DND-41 (cell line): Measurements from ENCODE around the gene PHKA1.
"Not testable (repeated sequence)": the region's sequence is repeated elsewhere in the genome, so short reads cannot be mapped to it uniquely, and the experiment has no call there.

Experiments used
- ATAC-seq: fragments of 200-7000 bp; cut with Tn5 transposase; 3 replicates; pipeline ENCODE4 v1.9.1; 2021; ENCODE audit warnings: low read depth; ENCODE audit not compliant: insufficient read depth
- DNase-seq: peaks from one replicate; pipeline ENCODE4 v3.0.0-alpha.2; 2020
- H2AFZ ChIP-seq: 2 replicates; pipeline ENCODE4 v1.6.0; 2012; ENCODE audit warnings: low read depth, low read length
- H3K27ac ChIP-seq: 2 replicates; pipeline ENCODE4 v1.5.1; 2012; ENCODE audit warnings: low read length, inconsistent platforms
- H3K27me3 ChIP-seq: fragments of 200-600 bp; sonication (generic); 2 replicates; pipeline ENCODE4 v1.6.0; 2012; ENCODE audit warnings: low read length, mild to moderate bottlenecking, inconsistent platforms; ENCODE audit not compliant: insufficient read depth, poor library complexity
- H3K36me3 ChIP-seq: 2 replicates; pipeline ENCODE4 v1.5.1; 2012; ENCODE audit warnings: low read length, inconsistent platforms; ENCODE audit not compliant: insufficient read depth
- H3K4me1 ChIP-seq: 2 replicates; pipeline ENCODE4 v1.5.1; 2012; ENCODE audit warnings: mild to moderate bottlenecking, low read length; ENCODE audit not compliant: insufficient read depth
- H3K4me2 ChIP-seq: 2 replicates; pipeline ENCODE4 v1.6.0; 2012; ENCODE audit warnings: mild to moderate bottlenecking, moderate library complexity, low read length, inconsistent platforms; ENCODE audit not compliant: insufficient read depth
- H3K4me3 ChIP-seq, 2 experiments: fragments of 200-600 bp in 1 of 2; shearing (Covaris generic) in 1 of 2; 2 replicates each; pipeline ENCODE4 v1.5.1; 2012 to 2016; ENCODE audit warnings: inconsistent platforms in 2 of 2, low read length in 2 of 2, mild to moderate bottlenecking in 2 of 2, low read depth in 1 of 2, moderate library complexity in 1 of 2
- H3K79me2 ChIP-seq: 2 replicates; pipeline ENCODE4 v1.6.0; 2012; ENCODE audit warnings: low read length, inconsistent platforms; ENCODE audit not compliant: insufficient read depth
- H3K9ac ChIP-seq: 2 replicates; pipeline ENCODE4 v1.6.0; 2012; ENCODE audit warnings: low read depth, mild to moderate bottlenecking, inconsistent platforms, low read length, moderate library complexity
- H3K9me3 ChIP-seq: 2 replicates; pipeline ENCODE4 v1.5.1; 2012; ENCODE audit warnings: low read length, moderate library complexity, mild to moderate bottlenecking, inconsistent platforms; ENCODE audit not compliant: insufficient read depth, severe bottlenecking
- H4K20me1 ChIP-seq: 2 replicates; pipeline ENCODE4 v1.6.0; 2012; ENCODE audit warnings: low read length; ENCODE audit not compliant: insufficient read depth
- CTCF ChIP-seq: IDR thresholded peaks from 2 replicates; pipeline ENCODE4 v1.5.1; 2012; ENCODE audit warnings: borderline replicate concordance, low read length, moderate library complexity, mild to moderate bottlenecking; ENCODE audit not compliant: poor library complexity, severe bottlenecking; ENCODE audit errors: extremely low read depth
- EZH2 ChIP-seq: IDR thresholded peaks from 3 replicates; pipeline ENCODE4 v1.6.1; 2012; ENCODE audit warnings: borderline replicate concordance, low read depth, mild to moderate bottlenecking, moderate library complexity, low read length, inconsistent platforms; ENCODE audit not compliant: severe bottlenecking

The PHKA1 gene

DNA sequence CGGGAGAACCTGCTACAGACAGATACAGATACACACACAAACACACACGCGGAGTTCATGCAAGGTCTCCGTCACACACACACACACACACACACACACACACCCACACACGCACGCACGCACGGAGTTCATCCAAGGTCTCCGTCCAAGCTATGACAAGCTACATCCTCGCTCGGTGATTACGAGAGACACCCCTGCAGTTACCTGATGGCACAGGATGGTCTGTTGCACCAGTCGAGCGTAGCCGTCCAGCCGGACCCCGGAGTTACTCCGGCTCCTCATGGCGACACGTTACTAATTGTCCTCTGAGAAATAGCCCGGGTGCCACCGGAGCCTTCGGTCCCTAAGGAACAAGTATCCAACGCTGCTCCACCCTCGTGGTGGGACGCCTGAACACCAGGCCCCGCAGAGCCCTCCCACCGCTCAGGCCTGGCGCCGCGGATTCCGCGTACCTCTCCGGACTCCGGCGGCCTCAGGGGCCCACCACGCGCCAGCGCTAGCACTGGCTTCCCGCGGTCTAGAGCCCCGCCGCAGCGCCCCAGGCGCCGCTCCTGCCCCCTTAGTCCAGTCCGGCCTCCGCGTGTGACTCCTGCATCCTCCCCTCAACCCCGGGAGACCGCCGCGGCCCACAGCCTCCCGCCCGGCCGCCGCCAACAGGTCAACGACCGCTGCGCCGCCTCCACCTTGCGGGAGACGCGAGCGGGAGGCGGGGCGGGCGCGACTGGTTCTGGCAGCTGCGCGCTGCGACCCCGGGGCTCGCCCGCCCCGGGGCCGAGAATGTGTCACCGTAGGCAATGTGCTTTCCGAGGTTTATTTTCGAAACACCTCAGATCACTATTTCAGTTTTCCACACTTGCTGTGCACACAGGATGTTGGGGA, at the start of gene PHKA1:
Gene PHKA1 (minus strand): TSS at position 708 of the 879 bp plus-strand sequence. CDS start 426 bp downstream, at position 282.
- DNase-seq, H2AFZ ChIP-seq, H3K27me3 ChIP-seq, H3K36me3 ChIP-seq, H3K27ac ChIP-seq, H3K79me2 ChIP-seq, ATAC-seq, H3K4me2 ChIP-seq, H3K9ac ChIP-seq, H3K4me3 ChIP-seq, H3K9me3 ChIP-seq, H3K4me1 ChIP-seq, H4K20me1 ChIP-seq: not testable (repeated sequence)

GRCh38 chrX:72760454-72760853, 46.3 kb upstream of the PHKA1 start:
- not testable (repeated sequence) for H3K36me3 ChIP-seq, ATAC-seq, DNase-seq, H3K4me1 ChIP-seq, H3K9me3 ChIP-seq, H3K79me2 ChIP-seq, H2AFZ ChIP-seq, H3K27me3 ChIP-seq, H3K27ac ChIP-seq, H3K9ac ChIP-seq, H3K4me2 ChIP-seq, H3K4me3 ChIP-seq, H4K20me1 ChIP-seq

DNA sequence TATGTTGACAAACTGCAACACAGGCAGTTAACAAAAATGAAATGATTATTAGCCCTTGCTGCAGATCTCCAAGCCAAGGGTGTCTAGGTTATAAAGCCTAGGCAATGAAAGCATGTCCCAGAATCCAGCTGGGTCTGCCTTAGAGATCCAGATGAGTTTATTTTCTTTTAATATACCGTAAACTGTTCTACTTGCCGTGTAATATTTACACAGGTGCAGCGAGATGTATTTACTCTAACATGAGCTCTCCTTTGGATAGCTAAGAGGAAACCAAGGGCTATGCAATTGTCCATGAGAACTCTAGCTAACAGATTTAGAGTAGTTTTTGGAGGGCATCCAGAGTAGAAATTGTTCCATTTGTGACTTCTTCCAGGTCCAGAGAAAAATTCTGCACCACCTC, 34.4 kb upstream of the PHKA1 start:
- not testable (repeated sequence) for DNase-seq, H3K27ac ChIP-seq, H3K4me2 ChIP-seq, H2AFZ ChIP-seq, ATAC-seq, H3K4me3 ChIP-seq, H3K36me3 ChIP-seq, H3K79me2 ChIP-seq, H3K4me1 ChIP-seq, H3K9ac ChIP-seq, H4K20me1 ChIP-seq, H3K9me3 ChIP-seq, H3K27me3 ChIP-seq

GRCh38 chrX:72745546-72745945, 31.4 kb upstream of the PHKA1 start:
- H3K27me3 ChIP-seq, H3K79me2 ChIP-seq, H3K9me3 ChIP-seq, H3K9ac ChIP-seq, H3K4me2 ChIP-seq, H3K27ac ChIP-seq, ATAC-seq, H3K4me3 ChIP-seq, H3K4me1 ChIP-seq, DNase-seq, H2AFZ ChIP-seq, H3K36me3 ChIP-seq, H4K20me1 ChIP-seq: not testable (repeated sequence)

DNA sequence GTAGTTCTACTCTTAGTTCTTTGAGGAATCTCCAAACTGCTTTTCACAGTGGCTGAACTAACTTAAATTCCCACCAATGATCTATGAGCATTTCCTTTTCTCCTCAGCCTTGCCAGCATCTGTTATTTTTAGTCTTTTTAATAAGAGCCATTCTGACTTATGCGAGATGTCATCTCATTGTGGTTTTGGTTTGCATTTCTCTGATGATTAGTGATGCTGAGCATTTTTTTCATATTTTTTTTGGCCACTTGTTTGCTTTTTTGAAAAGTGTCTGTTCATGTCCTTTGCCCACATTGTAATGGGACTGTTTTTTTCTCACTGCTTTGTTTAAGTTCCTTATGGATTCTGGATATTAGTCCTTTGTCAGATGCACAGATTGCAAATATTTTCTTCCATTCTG, 21.5 kb upstream of the PHKA1 start:
- Histone ChIP-seq H2AFZ (no peak overlapping the region), H3K9ac (no peak overlapping the region), H3K4me2 (no peak overlapping the region), H3K79me2 (no peaks in the 10 kb centered on the region), H4K20me1 (no peaks in the 10 kb centered on the region), H3K9me3 (no peaks in the 10 kb centered on the region), H3K4me1 (no peaks in the 10 kb centered on the region), H3K27me3 (no peaks in the 10 kb centered on the region), H3K36me3 (no peaks in the 10 kb centered on the region), H3K4me3 (no peak overlapping the region), H3K27ac (no peak overlapping the region)
- TF ChIP-seq CTCF (no peak), EZH2 (no peak)
- no peak for ATAC-seq
- DNase-seq, result no peak

DNA sequence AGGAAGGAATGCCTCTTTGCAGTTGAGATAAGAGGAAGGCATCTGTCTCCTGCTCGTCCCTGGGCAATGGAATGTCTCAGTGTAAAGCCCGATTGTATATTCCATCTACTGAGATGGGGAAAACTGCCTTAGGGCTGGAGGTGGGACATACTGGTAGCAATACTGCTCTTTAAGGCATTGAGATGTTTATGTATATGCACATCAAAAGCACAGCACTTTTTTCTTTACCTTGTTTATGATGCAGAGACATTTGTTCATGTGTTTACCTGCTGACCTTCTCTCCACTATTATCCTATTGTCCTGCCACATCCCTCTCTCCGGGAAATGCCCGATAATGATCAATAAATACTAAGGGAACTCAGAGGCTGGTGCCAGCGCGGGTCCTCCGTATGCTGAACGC, 19.5 kb upstream of the PHKA1 start:
- not testable (repeated sequence) for H4K20me1 ChIP-seq, ATAC-seq, H3K4me3 ChIP-seq, H3K4me2 ChIP-seq, H3K9ac ChIP-seq, H3K27me3 ChIP-seq, H3K79me2 ChIP-seq, H3K36me3 ChIP-seq, H3K4me1 ChIP-seq, H2AFZ ChIP-seq, DNase-seq, H3K27ac ChIP-seq, H3K9me3 ChIP-seq
